Activated T-cell treated with anti-CD3 and anti-CD28 coated beads for 24 hours (primary cell): Measurements from ENCODE around the gene ALK.

Experiments used
- DNase-seq: peaks from one replicate; pipeline ENCODE4 v3.0.0-alpha.2; 2020; ENCODE audit warnings: low read depth

The ALK gene

DNA sequence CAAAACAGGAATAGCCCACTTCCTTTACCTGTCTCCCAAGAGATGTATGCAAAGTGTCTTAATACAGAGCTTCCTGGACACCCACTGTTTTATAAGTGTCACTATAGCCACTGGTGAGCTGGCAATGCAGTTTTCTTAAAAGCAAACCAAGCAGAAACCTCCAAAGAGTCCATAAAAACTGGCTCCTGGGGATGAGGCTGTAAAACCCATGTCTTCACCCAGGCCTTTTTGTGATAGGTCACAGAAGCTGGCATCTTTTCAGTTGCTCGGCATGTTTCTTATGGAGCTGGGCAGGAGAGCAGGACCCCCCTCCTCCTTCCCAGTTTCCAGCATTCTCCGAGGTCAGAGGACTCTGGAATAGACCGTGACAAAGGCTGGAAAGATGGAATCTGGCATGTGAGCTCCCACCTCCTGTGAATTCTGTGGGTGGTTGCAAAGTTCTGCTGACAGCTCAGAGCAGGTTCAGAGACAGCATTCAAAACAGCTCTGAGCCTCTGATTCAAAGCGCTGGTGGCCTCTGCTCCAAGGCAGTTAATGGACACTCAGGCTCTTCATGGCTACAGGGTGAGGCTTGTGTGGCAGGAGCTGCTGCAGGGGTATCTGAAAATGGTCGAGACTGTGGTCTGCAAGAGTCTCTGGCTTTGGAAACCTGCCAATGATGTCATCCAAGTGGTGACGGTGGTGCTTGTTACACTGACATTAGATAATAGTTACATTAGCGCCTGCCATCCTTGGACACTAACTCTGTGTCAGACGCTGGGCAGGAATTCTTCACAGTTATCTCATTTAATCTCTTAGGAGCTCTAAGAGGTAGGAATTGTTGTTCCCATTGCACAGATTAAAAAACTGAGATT, 522.8 kb downstream of the ALK start:
- DNase-seq: no peak

DNA sequence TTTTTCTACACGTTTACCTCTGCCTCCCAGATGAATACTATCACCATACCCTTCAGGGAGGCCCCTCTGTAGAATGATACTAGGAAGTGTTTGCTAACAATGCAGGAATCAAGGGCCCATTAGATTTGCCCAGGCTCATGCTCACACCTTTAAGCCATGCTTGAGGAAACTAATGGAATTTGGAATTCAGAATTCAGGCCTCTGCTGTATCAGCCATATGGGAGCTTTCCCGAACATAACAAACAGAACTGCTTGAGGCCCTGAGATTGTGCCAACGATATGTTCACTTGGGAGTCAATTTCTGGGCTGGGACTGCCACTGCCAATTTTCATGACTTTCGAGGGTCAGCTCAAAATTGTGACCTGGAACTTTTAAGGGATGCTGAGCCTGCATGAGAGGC, 523.7 kb downstream of the ALK start:
- no peak for DNase-seq

DNA sequence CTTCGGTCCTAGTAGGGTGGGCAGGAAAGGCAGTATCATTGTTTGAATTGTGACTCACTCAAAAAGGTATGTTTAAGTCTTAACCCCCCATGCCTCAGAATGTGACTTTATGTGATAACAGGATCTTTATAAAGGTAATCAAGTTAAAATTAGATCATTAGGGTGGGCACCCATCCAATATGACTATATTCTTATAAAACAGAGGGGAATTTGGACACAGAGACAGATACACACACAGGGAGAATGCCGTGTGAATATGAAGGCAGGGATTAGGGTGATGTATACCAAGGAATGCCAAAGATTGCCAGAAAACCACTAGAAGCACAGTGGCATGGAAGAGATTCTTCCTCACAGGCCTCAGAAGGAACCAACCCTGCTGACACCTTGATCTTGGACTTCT, 524.3 kb downstream of the ALK start:
- no peak for DNase-seq

DNA sequence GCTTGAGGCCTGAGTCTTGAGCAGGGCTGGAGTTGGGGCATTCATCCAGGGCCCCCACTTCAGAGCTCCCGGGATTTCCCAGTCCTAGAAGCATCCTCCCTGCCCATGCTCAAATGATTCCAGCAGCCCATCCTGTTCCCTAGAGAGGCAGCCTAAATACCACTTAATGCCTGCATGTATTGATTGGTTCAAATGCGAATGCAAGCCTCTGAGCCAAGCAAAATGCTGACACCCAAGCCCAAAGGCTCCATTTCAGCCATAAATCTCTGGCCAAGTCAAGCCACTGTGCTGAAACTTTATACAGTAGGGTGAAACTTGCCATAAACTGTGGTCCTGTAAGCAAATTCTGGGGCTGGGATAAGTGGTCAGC, 526.4 kb downstream of the ALK start:
- no peak for DNase-seq

DNA sequence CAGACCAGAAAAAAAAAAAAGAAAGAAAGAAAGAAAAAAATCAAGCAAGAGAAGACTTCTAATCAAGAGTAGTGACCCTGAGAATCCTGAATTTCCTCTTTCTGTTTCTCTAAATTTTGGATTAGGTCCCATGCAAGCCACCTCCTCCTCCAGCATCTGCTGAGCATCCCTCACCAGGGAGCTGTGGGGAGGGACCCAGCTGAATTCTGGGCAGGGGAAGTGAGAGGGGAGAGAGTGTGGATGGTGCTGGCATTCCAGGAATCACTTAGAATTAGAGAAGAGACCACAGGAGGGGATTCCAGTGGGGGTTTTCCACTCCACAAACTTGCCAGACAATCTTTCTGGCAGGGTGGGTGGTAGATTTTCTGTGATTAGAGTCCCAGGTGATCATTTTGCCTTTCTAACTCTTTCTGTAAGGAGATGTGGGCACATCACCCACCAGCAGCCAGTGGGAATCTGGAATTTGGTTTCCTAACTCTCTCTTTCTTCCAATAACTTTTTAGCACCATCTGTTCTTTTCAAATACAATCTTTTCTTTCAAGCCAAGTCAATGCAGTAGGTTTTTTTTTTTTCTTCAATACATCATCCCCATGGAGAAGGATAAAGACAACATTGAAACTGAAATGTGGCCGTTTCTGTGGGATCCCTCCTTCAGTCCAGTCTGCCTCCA, 526.9 kb downstream of the ALK start:
- DNase-seq: no peak

DNA sequence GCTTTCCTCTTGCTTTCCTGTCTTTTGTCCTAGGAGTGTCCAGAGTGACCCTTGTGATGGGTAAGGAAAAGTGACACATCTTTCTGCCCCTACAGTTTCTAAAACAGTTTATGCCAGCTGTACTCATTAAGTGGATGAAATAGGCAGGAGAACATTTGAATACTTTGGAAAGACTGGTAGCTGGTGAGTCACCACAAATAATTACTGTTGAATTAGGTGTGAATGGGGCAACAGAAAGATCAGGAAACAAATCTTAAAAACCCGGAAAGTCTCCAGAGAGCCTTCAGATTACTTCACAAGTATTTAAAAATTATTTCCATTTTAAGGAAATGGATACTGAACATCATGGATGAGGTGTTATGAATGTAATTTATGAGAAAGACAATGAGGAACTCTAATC, 527.7 kb downstream of the ALK start:
- no peak for DNase-seq

DNA sequence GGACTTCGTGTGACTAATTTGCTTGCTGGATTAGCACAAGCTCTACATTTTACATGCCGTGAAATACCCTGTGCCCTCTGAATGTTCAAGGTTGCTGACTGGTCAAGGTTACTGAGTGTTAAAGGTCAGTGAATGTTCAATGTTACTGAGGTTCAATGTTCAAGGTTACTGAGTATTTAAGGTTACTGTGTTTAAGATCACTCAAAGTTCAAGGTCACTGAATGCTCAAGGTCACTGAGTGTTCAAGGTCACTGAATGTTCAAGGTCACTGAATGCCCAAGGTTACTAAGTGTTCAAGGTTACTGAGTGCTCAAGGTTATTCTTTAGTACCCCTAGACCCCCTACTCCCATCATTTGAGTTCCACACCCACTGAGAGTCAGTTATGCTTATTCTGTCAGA, 528.6 kb downstream of the ALK start:
- DNase-seq: no peak

DNA sequence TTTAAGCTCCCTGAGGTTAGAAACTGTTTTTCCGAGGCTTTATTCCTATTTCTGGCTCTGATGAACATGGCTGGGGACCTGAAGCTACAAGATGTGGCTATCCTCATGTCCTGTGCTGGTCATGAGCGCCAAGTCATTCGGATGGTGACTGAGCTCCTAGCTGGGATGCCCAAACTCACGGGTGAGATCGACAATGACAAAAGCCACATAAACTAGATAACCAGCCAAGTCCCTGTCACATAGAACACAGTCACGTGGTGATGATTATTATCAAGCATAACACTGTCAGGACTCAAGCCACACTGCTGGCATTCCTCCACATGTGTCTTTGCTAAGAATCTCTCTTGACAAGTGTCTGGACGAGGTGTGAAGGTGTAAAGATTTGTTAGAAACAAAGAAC, 531.2 kb downstream of the ALK start:
- no peak for DNase-seq

DNA sequence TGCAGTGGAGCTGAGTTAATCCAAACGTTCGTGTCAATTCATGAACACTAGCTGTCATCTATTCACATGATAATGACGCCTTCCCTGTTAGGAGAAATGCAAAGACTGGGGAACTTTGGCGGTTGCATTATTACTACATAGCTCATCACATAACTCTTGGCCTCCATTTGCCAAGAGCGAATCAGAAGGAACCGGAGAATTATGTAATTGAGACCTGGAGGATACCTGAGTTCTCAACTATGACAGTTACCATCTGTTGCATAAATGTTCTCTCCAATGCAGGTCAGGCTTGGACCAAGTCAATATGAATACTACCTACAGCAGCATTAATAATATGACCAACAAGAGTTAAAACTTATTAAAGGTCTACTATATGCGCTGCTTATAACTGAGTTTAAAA, 531.7 kb downstream of the ALK start:
- DNase-seq: no peak

DNA sequence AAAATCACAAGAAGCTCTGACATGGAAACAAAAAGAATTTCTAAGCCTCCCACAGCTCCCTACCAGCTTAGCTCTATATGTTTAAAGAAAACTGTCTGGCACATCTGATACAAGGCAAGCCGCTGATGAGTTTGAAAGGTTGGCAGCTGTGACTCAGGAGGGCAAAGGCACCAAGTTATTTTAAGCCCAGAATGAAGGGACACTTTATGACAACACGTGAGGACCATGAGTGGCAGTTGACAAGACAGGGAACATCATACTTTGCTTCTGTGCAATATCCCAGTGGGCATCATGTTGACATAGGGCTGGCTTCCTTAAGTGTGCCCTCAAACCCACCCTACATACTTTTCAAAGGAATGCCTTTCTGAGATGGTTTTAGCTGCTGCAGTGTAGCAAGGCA, 533.3 kb downstream of the ALK start:
- DNase-seq: no peak

DNA sequence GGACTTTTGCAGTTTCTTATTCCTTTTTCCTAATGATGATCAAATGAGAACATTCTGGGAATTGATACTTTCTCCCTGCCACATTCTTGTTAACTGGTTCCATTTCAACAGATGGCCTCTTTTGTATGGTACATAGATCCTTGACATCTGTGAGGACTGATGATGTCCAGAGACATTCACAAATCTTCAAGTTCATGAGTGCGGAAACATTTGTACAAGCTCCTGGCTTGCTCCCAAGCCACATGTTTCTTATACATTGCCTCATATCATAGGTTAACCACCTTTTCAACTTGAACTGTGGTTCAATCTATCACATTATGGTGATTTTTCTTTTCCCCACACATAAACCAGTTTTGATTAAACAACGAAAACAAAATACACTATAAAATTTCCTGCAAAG, 538.9 kb downstream of the ALK start:
- no peak for DNase-seq

DNA sequence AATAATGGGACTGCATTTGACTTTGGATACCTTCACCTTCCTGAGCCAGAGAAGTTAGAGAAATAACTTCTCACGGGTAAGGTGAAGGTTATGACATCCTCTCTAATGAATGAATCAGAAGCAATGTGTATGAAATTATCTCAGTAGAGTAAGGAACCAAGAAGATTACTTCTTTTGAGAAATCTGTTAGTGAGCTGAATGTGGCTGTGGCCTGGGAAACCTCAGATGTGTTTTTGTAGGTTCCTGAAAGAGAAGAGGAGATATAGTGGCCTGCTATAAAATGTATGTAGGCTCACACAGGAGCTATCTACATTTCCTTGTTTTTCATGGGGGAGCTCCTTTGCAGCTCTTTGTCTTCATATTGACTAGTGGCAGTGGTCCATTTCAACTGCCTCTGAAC, 543.6 kb downstream of the ALK start:
- no peak for DNase-seq

DNA sequence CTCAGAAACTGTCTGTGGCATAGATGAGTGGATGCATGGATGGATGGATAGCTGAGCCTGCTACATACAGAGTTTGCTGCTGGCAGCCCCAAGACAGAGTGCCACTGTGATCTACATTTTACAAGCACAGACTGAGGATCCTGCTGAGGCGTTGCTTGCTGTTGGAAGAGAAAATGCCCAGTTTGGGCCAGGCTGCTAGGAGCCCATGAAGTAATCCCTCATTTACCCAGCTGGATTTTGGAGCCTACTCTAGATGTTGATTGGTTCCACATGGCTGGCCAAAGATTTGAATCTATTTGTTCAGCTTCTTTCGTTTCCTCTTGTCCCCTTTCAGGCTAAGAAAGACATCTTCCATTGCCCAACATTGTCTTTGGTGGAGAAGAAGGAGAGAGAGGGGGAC, 544.8 kb downstream of the ALK start:
- no peak for DNase-seq

DNA sequence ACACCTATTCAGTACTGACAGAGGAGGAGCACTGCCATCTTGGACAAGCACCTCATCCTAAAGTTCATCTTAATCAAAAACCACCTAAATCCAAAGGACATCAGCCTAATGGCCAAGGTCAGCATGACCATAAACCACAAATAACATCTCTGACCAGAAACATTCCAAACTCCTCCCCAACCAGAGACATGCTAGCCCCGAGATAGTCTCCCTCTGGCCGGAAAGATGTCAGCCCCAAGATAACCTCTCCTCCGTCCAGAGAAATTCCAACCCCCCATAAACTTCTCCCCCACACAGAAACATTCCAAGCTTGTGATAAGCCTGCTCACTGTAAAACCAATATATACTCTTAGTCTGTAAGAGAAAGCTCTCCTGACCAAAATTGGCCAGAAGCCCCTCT, 545.5 kb downstream of the ALK start:
- no peak for DNase-seq

DNA sequence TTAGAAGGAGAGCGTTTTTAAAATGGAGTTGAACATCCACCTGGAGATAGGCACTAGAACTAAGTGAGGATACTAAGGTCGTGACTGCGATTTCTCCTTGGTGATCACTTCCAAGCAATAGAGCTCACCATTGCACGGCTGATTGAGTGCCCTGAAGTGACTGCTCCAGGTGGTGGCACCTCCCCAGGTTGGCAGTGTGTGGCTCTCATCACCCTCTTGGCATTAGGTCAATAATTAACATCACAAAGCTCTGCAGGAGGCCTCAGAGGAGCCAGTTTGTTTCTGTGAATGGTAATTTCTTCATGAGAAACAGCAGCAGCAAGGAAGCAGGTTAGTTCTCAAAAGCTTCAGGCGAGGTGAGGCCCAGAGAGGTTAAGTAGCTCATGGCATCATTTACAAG, 546.6 kb downstream of the ALK start:
- DNase-seq: no peak

DNA sequence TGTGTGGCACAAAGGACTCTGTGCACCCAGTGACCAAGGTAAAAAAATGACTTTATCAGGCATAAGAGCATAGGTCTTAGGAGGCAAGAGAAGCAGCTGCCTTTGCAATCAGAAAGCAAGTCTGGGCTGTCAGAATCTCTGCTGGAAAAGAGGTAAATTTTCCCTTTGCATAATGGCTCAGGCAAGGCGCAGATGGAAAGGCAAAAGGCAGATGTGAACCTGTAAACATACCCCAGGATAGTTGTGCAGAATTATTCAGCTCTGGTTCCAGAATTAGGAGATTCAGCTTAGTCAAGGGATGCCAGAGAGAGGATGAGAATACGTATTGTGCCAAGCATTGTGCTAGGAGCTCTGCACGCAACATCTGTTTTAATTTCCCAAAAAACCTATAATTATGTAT, 547.5 kb downstream of the ALK start:
- no peak for DNase-seq

DNA sequence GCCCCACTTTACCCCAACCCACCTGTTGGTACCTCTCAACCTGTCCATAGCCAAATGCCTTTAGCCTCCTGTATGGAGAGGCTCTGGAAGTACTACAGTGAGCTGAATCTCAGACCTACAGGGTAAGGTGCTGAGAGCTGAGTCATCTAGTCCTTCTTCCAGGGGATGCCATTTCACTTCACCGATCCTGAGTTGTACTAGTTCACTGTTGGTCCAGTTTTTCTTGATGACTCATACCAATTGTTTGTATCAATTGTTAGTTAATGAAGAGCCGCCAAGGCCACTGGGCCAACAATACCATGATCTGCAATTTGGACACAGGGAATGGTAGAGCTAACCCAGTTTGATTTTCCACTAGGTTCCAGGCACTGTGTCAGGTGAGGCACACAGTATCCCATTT, 549.2 kb downstream of the ALK start:
- no peak for DNase-seq

DNA sequence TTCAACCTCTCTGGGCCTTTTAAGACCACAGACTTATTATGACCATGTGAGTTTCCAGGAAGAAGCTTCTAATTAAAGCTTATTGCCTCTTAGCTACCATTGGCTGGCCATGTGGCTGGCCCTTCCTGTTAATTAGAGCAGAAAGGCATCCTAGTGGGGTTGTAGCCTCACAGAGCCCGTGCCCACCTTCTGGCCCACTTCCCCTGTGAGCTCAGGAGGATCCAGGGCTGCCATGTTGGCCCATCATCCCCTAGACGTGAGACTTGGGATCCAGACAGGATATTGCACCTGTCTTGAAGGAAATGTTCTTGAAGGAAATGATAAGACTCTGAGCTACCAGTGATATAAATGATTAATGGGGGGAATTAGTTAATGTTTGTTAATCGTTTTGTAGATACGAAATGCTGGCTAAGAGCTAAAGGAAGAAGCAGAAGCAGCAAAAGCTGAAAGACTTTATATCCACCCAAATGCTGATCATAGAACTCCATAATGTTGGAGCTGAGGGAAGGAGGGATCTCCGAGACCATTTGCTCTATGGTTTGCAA, 550.7 kb downstream of the ALK start:
- DNase-seq: no peak

DNA sequence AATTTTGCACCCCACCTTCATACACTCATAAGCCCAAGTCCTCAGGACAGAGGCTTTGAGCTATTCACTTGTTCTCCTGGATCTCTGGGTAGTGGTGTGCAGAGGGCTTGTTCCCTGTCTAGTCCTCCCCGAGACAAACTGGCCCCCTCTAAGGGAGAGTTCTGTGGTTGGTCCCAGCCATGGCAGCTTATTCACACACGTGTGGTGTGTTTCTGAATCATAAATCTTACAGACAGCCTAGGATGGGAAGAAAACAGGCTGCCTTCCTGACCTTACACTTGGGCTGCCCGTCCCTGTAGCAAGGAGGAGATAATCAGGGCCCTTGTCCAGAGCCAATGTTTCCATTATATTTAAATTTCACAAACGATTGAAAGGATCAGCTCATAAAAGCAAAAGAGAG, 551.2 kb downstream of the ALK start:
- DNase-seq: no peak

DNA sequence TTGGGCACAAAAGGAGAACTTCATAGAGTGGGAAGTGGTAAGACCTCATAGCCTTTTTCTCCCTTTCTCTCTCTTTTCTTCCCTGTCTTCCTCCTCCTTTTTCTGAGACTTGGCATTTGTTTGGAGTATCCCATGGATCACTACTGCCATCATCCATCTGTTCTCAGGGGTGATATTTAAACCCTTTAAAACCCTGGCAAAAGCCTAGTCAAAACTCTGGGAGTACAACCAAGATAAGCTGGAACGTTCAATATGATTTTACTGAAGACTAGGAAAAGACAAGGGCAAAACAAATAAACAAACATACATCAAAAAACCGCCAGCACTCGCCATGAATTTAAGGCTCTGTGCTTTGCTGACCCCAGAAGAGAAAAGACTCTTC, 552.7 kb downstream of the ALK start:
- DNase-seq: no peak

DNA sequence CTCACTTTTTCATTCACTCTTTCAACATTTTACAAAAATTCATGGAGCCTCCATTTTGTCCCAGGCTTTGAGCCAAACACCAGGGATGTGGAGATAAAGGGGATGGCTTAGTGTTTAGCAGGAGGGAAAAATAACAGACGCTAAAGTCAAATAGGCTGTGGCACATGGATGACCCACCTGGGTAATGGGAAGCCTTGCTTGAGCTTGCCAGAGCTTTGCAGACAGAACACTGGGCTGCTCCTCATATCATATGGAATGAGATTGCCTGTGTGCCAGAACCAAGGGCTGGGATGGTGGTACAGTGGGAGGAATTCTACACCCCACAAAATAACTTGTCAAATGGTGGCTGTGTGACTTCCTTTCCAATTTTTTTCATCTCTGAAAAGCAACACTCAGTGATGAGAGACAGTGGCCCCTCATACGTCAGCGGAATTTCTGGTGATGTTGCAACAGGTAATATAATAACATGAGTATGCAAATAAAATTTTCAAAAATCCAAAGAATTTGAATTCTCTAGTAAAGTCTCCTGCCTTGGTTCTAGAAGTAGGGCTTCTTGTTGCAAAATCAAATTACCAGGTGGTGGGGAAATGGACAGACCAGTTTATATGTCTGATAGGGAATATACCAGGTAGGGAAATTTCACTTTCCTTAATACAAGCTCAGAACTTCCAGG, 553.3 kb downstream of the ALK start:
- no peak for DNase-seq

DNA sequence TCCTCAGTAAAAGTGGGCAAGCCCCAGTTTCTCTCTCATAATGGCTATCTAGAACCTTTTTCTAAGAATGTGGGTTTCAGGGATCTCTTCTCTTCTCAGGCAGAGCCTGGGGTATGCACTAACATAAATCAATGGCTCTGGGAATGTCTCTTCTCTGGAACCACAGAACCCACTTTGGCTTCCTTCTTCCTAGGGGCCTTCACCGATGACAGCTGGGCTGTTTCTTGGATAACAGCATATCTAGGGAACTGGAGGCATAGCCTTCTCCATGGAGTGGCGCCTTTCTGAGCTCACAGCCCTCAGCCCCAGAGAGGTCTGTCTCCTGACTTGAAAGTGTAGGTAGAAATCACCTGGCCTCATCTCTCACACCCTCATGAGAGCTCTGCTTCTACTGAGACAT, 558.3 kb downstream of the ALK start:
- no peak for DNase-seq

DNA sequence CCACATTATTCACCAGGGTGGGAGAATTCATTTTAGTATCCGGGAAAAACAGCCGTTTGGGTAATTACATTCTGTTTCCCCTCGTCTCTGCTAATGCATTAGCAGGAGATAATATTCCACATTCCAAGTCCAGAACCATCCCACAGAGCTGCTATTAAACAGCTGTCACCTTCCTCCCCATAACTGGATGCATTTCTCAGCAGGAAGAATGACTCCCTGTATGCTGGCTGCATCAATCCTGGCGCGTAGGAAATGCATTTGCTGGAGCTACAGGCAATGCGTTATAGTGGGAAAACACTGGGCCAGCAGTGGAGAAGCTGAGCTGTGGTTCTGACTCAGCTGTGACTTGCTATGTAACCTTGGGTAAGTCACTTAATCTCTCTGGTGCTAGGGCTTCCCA, 560.2 kb downstream of the ALK start:
- DNase-seq: no peak
